Germinal center (tissue), 1 donor: ENCODE data around the gene ARID2.

Source experiments
- DNase-seq: peaks from one replicate; pipeline ENCODE4 v3.0.0; 2012; ENCODE audit warnings: mixed read lengths, low spot score

The ARID2 gene, protein sequence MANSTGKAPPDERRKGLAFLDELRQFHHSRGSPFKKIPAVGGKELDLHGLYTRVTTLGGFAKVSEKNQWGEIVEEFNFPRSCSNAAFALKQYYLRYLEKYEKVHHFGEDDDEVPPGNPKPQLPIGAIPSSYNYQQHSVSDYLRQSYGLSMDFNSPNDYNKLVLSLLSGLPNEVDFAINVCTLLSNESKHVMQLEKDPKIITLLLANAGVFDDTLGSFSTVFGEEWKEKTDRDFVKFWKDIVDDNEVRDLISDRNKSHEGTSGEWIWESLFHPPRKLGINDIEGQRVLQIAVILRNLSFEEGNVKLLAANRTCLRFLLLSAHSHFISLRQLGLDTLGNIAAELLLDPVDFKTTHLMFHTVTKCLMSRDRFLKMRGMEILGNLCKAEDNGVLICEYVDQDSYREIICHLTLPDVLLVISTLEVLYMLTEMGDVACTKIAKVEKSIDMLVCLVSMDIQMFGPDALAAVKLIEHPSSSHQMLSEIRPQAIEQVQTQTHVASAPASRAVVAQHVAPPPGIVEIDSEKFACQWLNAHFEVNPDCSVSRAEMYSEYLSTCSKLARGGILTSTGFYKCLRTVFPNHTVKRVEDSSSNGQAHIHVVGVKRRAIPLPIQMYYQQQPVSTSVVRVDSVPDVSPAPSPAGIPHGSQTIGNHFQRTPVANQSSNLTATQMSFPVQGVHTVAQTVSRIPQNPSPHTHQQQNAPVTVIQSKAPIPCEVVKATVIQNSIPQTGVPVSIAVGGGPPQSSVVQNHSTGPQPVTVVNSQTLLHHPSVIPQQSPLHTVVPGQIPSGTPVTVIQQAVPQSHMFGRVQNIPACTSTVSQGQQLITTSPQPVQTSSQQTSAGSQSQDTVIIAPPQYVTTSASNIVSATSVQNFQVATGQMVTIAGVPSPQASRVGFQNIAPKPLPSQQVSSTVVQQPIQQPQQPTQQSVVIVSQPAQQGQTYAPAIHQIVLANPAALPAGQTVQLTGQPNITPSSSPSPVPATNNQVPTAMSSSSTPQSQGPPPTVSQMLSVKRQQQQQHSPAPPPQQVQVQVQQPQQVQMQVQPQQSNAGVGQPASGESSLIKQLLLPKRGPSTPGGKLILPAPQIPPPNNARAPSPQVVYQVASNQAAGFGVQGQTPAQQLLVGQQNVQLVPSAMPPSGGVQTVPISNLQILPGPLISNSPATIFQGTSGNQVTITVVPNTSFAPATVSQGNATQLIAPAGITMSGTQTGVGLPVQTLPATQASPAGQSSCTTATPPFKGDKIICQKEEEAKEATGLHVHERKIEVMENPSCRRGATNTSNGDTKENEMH (N-terminal part only)

GRCh38 chr12:45729233-45730083 is at the start of gene ARID2:
Gene ARID2, plus strand, starts transcription at chr12:45729706. Its CDS starts 131 bp downstream, at chr12:45729837.
- peak; percentile 54 for DNase-seq

DNA sequence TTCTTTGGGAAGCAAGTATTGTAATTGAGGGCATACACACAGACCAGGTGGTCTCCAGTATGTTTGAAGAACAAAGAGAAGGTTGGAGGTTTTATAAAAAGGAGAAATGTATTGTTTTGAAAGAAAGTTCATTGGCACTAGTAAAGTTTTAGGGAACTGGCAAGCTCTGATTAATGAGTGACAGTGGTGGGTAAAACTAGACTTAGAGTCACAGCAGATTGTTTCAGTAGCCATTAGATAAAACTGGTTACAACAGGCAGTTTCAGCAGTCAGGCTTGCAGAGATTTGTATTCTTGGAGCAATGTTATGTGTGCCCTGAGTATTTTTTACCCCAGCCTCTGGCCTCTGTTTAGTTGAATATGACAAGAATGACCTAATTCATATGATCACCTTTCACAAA is 49.1 kb upstream of the ARID2 start:
- DNase-seq, result no peak

DNA sequence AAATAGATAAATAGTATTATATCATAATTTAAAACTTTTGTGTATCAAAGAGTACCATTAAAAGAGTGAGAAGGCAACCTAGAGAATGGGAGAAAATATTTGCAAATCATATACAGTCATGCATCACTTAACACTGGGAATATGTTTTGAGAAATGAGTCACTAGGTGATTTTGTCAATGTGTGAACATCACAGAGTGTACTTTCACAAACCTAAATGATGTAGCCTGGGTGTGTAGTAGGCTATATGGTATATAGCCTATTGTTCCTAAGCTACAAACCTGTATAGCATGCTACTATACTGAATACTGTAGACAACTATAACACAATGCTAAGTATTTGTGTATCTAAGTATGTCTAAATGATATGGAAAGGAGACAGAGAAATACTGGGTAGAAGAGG is 48.0 kb upstream of the ARID2 start:
- DNase-seq, result no peak

GRCh38 chr12:45685680-45686079 is 43.8 kb upstream of the ARID2 start:
- DNase-seq, result no peak

- no peak for DNase-seq
Measured at GRCh38 chr12:45687081-45688015, 42.2 kb upstream of the ARID2 start.

GRCh38 chr12:45688183-45688582 is 41.3 kb upstream of the ARID2 start:
- DNase-seq, result no peak

DNA sequence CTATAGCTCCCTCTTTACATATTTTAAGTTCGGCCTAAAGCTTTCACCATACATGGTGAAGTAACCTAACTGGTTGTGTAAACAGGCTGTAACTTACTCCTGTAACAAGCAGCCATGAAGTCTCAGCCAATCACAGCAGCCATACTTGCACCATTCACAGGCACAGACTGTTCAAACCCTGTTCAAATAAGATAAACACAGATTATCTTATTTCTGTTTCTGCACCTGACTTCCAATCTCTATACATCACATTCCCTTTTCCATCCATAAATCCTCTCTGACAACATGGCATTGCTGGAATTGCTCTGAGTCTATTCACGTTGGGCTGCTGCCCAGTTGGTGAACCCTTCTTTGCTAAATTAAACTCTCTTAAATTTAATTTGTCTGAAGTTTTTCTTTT is 34.5 kb upstream of the ARID2 start:
- DNase-seq, result no peak

DNA sequence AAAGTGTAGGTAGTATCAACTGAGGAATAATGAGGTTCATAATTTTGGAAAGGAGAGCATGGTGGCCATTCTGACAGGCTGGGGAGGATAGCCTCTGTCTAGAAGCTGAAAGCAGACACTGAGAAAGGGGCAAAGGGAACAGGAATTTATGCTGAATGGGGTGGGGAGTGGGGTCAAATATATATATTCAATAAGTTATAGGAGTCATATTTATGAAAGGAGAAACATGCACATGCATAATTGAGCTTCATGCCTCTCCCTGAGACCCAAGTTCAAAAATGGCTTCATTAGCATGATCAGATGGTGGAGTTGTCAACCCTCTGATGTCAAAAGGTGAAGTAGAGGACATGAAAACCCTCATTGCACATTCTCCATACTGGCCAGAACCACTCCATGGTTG is 33.9 kb upstream of the ARID2 start:
- no peak for DNase-seq

- DNase-seq, result no peak
Measured at GRCh38 chr12:45696049-45696448, 33.5 kb upstream of the ARID2 start.

DNA sequence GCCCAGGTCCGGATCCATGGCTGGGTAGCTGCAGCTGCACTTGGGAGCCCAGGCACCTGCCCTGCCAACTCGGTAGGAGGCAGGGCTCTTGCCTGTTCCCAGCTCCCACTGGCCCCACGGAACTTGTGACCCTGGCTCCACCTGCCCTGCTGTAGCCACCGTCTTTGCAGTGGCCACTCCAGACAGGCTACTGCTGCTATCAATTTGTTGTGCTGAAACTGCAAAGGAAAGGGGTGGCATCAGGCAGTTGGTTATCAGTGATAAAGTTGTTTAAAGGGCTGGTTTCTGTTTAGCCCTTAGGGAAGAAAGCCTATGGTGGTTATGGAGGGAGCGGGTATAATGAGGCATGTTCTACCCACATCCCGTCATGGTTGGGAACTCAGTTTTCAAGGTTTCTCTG is 32.1 kb upstream of the ARID2 start:
- DNase-seq, result no peak

- no peak for DNase-seq
Measured at GRCh38 chr12:45701296-45701695, 28.2 kb upstream of the ARID2 start.

DNA sequence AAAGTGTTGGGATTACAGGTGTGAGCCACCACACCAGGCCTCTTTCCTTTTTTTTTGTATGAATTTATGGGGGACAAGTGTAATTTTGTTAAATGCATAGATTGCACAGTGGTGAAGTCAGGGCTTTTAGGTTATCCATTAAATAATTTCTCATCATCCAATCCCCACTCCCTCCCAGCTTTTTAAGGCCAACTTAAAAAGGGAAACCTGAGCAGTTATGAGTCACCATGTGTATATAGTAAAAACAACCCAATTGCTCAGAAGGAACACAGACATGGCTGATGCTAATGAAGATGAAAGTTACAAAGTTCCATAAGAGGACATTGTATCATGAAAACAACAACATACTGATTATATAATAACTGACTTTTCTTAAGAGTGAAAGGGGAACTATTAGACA is 25.6 kb upstream of the ARID2 start:
- peak; percentile 19 for DNase-seq

- DNase-seq, result no peak
Measured at GRCh38 chr12:45704968-45705367, 24.5 kb upstream of the ARID2 start.

- DNase-seq, result no peak
Measured at GRCh38 chr12:45705404-45705803, 24.1 kb upstream of the ARID2 start.

DNA sequence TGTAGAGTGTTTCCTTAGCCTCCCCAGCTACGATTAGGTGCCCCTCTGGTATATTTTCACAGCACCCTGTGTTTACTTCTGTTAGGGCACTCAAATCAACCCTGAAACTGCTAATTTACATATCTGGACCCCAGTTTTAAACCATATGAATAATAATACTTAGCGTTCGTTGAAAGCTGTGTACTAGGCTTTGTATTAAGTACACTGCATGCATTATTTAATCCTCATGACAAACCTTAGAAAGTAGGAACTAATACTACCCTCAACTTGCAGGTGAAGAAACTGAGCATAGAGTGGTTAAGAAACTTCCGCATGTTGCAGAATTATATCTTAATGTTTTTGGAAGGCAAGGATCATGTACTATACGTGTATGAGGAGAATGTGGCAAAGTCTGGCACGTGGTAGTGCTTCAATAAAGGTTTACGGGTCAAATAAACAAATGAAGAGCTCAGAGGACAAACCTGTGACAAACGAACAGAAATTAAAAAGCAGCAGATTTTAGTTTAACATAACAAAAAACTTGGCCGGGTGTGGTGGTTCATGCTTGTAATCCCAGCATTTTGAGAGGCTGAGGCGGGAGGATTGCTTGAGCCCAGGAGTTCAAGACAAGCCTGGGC is 22.2 kb upstream of the ARID2 start:
- DNase-seq, result no peak

GRCh38 chr12:45708363-45708762 is 21.1 kb upstream of the ARID2 start:
- DNase-seq, result no peak

DNA sequence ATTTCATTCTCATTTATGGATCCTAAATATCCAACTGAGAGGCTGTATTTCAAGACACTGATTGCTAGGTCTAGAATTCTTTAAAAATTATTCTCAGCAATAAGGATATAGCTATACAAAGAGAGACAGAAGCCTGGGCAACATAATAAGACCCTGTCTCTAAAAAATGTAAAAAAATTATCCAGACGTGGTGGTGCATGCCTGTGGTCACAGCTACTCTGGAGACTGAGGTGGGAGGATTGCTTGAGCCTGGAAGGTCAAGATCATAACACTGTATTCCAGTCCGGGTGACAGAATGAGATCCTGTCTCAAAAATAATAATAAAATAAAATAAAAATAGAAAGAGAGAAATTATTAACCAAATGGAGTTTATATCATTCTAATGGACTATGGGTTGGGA is 20.6 kb upstream of the ARID2 start:
- DNase-seq, result no peak

GRCh38 chr12:45712319-45712718 is 17.2 kb upstream of the ARID2 start:
- DNase-seq, result no peak

GRCh38 chr12:45713078-45713477 is 16.4 kb upstream of the ARID2 start:
- DNase-seq, result no peak

- no peak for DNase-seq
Measured at GRCh38 chr12:45718306-45718705, 11.2 kb upstream of the ARID2 start.
